Central memory CD4-positive, alpha-beta T cell (primary cell): ENCODE results near the gene SLC6A7.
A peak's percentile ranks its signal among the peaks of the same experiment; 100 is the strongest.

ENCODE experiments used
- DNase-seq: peaks from one replicate; pipeline ENCODE4 v3.0.0; 2022

SLC6A7 gene

DNA sequence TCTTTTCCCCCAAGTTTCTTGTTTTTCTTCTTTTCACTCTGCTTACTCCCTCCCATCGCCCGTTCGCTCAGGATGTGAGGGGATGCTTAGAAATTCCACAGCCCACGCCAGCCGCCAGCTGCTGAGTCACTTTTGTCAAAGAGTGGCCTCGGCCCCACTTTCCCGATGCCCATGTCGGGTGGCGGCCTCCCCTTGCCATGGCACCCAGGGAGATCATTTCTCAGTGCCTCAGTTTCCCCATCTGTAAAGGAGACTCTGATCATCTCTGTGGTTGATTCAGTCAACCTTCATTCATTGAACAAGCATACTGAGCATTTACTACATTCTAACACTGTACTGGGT, 33.9 kb upstream of the SLC6A7 start:
- no peak for DNase-seq

DNA sequence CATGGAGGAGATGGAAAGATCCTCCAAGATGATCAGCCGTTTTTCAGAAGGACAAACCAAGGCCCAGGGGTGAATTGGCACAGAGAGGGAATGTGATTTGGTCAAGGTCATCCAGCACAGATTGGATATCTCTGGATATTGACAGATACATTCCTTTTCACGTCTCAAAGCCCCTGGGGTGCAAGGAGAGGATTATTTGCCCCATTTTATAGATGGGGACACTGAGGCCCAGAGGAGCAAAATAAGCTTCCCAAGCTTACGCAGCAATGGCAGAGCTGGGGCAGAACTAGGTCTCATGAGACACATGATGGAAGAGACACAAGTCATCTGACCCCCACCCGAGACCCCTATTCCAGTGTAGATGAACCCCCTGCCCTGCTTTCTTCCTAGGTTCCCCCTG, 33.3 kb upstream of the SLC6A7 start:
- DNase-seq = no peak

DNA sequence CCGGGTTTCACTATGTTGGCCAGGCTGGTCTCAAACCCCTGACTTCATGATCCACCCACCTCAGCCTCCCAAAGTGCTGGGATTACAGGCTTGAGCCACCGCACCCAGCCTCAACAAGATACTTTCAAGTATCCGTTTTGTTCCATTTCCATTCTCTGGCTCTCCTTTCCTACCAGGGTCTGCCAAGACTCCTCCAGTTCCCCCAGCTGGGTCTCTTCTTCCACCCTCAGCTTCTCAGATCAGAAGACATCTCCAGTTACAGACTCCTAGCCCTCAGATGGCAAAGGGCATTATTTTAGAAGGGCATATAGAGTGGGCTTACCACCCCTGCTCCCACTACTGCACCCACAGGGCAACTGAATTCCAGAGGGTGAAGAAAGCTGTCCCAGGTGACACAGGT, 32.7 kb upstream of the SLC6A7 start:
- DNase-seq = no peak

DNA sequence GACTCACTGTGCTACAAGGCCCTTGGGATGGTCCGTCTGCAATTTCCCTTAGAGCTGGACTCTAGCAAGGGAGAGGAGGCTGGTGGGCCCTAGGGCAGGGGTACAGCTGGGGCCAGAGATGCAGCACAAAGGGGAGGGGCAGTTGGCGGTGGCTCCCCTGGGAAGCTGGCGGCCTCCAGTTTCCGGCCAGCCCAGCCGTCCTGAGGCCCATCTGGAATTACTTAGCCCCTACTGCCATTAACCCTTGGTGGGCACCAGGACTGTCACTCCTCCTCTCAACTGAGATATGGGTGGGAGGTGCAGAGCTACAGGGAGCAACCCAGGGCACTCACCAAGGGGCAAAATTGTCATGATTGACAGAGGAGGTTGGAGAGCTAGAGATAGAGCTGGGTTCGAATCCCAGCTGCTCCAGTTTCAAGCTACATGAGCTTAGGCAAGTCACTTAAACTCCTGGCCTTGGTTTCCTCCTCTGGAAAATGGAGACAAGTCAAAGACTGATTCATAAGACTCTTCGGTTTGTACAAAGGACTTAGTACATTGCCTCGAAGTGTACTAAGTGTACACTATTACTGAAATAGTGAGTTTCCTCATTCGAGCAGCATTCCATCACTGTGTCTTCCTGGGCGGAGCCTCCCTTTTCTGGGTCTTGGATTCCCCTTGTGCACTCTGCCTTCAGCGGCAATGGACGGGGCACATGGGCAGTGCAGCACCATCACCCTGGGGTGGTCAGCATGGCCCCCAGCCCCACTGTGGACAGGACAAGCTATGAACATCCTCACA, 31.5 kb upstream of the SLC6A7 start:
- no peak for DNase-seq

DNA sequence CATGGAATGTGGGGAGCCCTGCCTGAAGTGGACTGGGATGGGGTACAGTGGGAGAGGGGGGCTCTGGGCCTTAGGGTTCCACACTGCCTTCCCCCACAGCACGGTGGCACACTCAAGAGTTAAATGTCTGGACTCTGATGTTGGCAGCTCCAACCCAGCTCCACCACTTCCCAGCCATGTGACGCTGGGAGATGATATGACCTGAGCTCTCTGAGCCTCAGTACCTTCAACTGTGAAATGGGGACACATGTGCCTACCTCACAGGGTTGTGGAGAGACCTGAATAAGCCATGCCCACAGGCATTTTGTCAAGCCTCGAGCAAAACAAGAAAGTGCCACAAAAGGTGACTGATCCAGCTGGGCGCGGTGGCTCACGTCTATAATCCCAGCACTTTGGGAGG, 30.8 kb upstream of the SLC6A7 start:
- DNase-seq = no peak

DNA sequence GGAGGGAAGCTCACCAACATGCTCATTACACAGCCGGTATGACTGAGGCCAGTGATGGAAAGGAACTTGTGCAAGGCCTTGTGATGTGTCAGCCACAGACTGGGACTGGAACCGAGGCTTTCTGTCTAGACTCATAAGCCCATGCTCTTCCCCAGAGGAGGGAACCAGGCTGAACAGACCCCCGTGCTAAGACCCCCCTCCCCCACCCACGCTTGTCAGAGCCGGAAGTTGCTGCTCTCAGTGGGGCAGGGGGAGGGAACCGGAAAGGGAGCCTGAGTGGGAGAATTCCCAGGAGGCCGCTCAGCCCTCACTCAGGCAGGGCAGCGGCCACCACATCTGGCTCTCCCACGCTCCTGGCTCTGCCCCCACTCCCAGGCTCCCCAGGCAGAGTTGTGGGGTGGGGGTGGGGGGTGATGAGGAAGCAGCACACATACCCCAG, 30.1 kb upstream of the SLC6A7 start:
- DNase-seq = no peak

DNA sequence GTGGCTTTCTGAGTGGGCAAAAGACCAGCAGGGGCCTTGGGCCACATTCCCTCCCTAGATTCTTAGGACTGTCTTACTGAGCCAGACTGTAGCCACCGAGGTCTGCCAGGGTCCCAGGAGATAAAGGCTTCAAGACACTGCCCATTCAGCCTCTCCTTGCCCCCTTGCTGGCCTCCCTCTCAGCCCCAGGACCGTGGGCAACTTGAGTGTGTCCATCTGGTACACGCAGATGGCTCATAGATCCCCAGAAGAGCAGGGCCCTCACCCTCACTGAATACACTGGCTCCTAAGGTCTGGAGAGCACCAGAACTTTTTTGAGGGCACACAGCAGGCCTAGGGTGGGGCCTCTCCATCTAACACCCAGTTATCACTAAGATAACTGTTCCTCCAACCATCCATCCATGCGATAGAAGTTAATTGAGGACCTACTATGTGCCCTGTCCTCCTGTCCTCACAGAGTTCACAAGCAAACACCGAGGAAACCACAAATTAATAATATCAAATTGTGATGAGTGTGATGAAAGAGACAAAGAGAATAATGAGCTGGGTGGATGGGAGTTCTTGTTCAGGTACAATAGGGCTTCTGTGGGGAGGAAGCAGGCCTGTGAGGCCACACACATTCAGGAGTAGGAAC, 29.3 kb upstream of the SLC6A7 start:
- DNase-seq = no peak

DNA sequence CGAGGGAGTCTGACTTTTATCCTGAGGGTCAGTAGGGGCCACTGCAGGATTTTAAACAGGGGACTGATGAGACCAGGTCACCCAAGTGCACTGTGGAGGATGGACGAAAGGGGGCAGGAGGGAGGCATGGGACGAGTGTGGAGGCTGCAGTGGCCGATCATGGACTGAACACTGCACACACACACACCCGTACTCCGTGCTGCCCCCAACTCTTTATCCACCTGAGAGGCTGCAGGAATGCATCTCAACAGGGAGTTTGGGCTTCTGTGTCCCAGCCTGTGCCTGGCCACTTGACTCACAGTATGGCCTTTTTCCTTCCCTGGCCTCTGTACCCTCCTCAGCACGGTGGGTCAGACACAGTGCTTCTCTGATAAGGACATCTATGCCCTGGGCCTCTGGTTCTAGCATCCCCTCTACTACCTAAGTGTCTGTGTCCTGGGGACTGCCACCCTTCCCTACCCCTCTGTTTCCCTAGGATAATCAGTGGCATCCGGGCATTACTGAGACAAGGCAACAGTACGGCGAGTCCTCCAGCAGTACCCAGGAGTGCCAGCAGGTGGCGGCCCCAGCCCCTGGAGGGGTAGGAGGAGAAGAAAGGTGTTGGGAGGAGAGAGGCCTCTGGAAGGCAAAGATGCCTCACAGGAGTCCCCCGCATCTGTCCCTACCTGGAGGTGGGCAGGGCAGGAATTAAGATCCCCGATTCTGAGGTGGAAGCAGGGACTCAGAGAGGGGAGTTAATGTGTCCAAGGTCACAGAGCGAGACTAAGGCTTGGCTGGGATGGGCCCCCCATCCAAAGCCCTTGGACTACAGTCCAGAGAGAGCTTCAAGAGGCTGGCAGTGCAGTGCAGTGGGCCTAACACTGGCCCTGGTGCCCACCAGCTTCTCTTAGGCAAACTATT, 28.4 kb upstream of the SLC6A7 start:
- DNase-seq = peak; percentile 44

DNA sequence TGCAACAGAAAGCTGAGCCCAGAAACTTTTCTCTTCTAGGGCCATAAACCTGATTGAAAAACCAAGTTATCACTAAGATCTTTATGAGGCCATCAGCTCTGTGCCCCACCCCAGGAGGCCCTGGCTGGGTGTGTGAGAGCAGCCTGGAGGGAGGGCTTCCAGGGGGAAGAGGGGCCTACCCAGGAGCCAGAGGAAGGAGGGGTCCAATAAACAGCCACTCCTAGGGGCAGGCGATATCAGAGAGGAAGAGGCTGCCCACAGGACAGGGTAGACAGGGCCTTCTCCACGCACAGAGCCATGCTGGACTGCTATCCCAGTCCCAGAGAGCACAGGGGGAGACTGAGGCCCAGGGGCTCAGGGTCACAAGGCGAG, 27.7 kb upstream of the SLC6A7 start:
- no peak for DNase-seq

DNA sequence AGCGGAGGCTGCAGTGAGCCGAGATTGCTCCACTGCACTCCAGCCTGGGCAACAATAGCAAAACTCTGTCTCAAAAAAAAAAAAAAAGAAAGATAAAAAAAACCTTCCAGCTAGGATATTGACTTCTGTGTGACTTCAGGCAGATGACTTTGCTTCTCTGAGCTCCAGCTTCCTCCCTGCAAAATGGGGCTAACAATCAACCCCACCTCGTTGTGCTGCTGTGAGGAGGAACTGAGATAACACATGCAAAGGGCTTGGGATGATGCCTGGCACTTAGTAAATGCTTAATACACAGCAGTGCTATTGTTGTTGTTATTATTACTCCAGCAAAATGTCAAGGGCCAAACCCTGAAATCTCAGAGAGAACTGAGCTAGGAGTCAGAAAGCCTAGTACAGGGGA, 26.8 kb upstream of the SLC6A7 start:
- DNase-seq = no peak

DNA sequence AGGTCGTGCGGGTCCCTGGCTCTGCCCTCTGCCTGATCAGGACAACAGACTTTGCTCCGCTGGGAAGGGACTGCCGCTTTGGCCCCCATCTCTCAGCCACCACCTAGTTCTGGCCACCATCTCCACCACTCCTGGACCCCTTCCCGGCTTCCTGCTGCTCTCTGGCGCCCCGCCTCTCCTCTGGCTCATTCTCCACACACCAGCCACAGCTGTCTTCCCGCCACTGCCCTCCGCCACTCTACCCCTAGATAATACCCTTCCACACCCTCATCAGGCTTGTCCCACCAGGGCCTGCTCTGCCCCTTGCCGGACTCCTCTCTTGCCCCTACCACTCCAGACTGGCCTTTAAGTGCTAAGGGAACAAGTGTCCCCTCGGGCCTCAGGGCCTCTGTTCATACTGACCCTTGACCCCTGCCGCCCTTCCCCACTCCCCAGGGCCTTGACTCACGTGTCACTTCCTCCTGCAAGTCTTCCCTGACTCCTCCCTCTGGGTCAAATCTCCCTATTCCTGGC, 26.3 kb upstream of the SLC6A7 start:
- no peak for DNase-seq

DNA sequence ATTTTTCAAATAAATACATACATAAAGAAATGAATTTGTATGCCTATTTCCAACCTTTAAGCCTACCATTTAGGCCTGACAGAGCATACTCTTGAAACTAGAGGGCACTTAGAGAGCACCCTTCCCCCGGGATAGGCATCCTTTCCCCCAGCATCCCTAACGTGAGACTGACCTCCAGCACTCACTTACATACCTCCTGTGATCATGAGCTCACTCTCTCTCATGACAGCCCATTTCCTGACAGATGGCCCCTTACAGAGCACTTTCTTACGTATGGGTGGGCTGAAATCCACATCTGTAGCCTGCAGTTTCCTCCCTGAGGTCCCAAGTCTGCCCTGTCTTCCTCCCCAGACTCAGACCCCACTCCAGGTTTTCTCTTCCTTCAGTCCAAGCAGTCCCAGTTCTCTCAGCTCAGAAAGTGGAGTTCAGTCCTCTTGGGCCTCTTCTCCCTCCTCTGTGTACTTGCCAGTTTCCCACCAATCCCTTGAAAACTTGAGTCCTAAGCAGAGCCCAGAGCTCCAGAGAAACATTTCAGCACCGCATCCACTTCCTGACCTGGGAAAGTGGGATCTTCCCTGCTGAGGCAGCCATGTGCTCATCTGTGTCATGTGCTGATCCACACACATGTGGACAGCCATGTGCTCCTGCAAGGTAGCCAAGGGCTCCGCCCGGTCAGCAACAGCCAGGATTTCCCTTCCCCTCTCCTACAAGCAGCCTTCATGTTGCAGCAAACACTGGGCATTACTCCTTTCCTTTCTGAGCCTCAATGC, 25.5 kb upstream of the SLC6A7 start:
- DNase-seq = no peak

DNA sequence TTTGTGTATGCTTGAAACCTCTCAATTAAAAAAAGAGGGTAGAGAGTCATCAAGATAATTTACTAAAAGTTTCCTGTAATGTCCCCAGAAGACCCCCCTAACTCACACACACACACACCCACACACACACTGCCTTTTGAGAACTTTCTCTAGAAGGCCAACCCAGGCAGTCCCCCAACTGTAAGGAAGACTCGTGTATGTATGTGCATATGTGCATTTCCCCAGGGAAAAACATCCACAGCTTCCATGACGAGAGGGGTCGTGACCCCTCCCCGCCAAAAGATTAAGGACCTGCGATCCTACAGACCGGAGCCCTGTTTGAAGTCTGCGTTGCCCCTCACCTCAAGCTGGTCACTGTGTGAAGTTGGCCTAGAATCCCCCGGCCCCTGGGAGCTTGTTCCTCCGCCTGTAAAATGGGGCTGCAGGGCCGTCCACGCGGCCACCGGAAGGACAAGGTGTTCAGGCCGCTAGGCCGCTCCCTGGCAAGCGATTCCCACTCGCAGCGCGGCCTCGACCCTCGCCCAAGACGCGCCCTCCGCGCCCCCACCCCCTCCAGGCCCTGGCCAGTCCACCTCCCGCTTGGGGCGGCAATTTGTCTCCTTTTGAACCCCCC, 23.7 kb upstream of the SLC6A7 start:
- DNase-seq = no peak

DNA sequence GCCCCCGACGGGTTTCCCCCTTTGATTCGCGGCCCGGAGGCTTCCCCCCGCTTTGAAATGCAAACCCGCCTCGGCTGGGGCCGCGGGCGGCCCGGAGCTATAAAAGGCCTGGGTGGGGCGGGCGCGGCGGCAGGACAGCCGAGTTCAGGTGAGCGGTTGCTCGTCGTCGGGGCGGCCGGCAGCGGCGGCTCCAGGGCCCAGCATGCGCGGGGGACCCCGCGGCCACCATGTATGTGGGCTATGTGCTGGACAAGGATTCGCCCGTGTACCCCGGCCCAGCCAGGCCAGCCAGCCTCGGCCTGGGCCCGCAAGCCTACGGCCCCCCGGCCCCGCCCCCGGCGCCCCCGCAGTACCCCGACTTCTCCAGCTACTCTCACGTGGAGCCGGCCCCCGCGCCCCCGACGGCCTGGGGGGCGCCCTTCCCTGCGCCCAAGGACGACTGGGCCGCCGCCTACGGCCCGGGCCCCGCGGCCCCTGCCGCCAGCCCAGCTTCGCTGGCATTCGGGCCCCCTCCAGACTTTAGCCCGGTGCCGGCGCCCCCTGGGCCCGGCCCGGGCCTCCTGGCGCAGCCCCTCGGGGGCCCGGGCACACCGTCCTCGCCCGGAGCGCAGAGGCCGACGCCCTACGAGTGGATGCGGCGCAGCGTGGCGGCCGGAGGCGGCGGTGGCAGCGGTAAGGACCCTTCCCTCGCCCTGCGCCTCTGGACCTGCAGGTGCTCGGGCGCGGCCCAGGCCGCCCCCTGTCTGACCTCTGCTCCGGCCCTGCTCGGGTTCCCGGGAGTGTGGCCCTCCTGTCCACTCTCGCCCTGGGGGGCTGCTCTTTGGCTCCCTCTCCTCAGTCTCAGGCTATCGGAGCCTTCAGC, 23.0 kb upstream of the SLC6A7 start, which contains the start of gene CDX1:
Gene CDX1, plus strand, starts transcription at position 129 of the 862 bp plus-strand sequence. Its CDS starts 99 bp downstream, at position 228.
- DNase-seq = no peak

DNA sequence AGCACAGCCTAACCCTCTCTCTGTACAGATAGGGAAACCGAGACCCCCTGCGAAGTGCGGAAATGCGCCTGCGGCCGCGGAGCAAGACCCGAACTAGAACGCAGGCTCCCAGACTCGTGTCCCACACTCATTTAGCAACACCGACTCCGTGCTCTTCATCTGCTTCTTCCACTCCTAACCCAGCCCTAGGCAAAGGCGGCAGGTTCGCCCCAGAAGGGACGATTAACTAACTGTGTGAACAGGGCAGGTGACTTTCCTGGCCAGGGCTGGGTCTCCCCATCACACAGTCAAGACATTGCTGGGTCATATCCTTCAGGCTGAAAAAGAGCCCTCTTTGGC, 22.4 kb upstream of the SLC6A7 start:
- DNase-seq = no peak

DNA sequence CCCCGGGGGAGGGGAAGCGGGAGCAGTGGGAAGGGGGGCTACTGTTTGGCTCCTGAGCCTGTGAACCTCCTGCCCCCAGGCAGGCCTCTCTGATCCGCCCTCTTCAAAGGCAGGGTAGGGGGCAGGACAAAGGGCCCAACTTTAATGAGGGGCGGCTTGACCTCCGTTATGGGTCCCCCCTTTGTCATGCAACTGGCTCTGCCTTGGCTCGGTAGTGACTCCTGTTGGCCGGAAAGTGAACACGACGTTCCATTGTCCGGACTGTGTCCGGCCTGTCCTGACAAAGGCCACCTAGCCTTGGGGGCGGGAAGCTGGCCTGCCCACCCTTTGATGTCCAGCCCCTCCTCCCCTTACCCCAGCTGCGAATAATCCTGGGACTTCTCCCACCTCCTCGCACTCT, 22.0 kb upstream of the SLC6A7 start:
- no peak for DNase-seq

DNA sequence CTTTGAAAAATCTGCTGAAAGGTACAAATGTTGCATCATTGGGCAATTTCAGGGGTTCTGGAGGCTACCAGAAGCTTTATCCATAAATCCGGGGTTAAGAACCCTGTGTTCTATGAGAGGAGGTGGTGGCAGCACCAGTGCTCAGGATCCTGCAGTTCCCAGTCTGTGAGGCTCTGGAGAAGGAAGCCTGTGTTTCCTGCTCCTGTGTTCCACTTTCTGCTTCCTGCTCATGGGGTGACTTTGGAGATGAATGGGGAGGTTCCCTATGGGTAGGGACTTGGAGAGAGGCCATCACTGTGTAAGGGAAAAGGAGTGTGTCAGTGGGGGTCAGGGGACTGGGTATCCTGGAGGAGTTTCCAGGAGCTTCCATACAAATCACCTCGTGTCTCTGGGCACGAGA, 21.0 kb upstream of the SLC6A7 start:
- DNase-seq = no peak

DNA sequence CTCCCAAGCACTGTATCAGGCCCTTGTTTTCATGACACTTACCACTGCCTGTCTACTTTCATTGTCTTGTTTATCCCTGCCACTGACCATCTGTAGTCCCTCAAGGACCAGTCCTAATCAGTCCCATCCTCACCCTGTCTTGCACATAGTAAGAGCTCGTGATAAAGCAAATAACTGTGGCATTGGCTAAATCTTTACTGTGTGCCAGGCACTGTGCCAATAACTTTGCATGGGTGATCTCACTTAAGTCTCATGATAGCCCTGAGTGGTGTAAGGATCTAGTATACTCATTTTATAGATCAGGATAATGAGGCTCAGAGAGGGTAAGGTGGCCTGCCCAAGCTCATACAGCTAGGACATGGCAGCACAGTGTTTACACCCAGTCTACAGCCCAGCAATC, 17.7 kb upstream of the SLC6A7 start:
- DNase-seq = no peak

DNA sequence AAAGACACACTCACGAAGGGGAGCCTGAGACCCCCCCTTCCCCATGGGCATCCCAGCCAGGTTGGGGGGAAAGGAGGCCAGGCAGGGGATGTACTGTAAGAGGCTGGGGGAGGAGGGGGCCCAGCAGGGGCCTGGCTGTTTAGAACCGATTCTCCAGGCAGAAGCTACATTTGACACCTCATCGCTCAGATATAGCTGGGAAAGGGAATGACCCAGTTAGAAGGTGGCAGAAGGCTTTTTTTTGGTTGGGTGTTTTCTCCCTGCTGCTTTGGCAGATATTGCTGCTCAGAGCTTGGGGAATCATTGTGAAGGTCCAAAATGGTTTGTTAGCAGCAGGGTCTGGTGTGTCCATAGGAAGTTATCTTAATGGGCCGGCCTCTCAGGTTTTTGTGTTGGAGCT, 17.3 kb upstream of the SLC6A7 start:
- no peak for DNase-seq

DNA sequence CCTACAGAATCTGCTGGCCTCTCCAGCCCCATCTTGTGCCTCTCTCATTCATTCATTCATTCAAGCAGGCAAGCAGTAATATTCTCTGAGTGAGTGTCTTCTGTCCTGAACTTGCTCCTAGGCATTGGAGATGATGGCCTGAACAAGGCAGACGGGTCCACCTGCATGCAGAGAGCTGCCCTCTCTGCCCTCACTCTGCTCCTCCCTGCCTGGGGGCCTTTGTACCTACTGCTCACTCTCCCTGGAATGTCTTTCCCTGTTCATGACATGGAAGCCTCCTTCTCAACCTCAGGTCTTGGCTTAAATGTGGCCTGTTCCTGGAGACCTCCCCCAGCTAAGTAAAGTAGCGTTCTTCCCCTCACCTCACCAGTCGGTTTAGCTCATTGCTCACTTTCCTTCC, 16.7 kb upstream of the SLC6A7 start:
- no peak for DNase-seq

DNA sequence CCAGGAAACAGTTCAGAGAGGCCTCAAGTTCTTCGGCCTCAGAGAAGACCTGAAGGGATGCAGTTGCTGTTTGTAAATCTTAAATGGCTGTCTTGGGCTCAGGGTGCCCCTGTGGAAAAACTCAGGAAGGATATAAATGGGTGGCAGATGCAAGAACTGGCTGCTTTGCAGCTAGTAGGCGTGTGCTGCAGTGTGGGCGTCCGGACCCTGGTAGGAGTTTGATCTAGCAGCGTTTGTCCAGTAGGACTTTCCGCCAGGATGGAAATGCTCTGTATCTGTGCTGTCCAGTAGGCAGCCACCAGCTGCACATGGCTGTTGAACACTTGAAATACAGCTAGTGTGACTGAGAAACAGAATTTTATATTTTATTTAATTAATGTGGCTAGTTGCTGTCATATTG, 15.6 kb upstream of the SLC6A7 start:
- no peak for DNase-seq
